HepG2 (cell line): Measurements from ENCODE around the gene CATSPERD. TPM values are rescaled to one million over a fixed set of nuclear protein-coding genes. Genes with fewer than 3 reads are reported as not detected.

Experiments
- ATM ChIP-seq: fragments of 450-650 bp; IDR thresholded peaks from 2 replicates; pipeline ENCODE4 v1.7.1; 2017; ENCODE audit warnings: mild to moderate bottlenecking, borderline replicate concordance
- CHD4 ChIP-seq: fragments of 200-600 bp; sonication (generic); IDR thresholded peaks from 2 replicates; pipeline ENCODE4 v1.7.0; 2017; ENCODE audit warnings: mild to moderate bottlenecking, low read length, borderline replicate concordance
- ERF ChIP-seq: IDR thresholded peaks from 2 replicates; pipeline ENCODE4 v1.6.1; 2018; ENCODE audit warnings: missing biosample characterization, missing genetic modification reagents
- FOXM1 ChIP-seq: sonication (generic); formaldehyde crosslinking; IDR thresholded peaks from 2 replicates; pipeline ENCODE4 v1.5.0; 2020; ENCODE audit warnings: missing genetic modification reagents
- HCFC1 ChIP-seq: fragments of 150-350 bp; IDR thresholded peaks from 2 replicates; pipeline ENCODE4 v1.6.1; 2014; ENCODE audit warnings: low read depth, low read length
- HOXA7 ChIP-seq: sonication (generic); formaldehyde crosslinking; IDR thresholded peaks from 2 replicates; pipeline ENCODE4 v1.8.1; 2022; ENCODE audit warnings: mild to moderate bottlenecking, missing genetic modification reagents, moderate library complexity
- MEIS1 ChIP-seq: sonication (generic); formaldehyde crosslinking; IDR thresholded peaks from 2 replicates; pipeline ENCODE4 v1.9.0; 2021; ENCODE audit warnings: mild to moderate bottlenecking, missing genetic modification reagents, moderate library complexity, borderline replicate concordance
- NCOA2 ChIP-seq: sonication (generic); formaldehyde crosslinking; IDR thresholded peaks from 2 replicates; pipeline ENCODE4 v1.8.0; 2022; ENCODE audit warnings: inconsistent platforms
- PTBP1 ChIP-seq: fragments of 200-400 bp; formaldehyde crosslinking; IDR thresholded peaks from 2 replicates; pipeline ENCODE4 v1.6.1; 2018; ENCODE audit warnings: low read length, low read depth; ENCODE audit not compliant: poor library complexity, severe bottlenecking
- TEAD3 ChIP-seq: optimal IDR thresholded peaks from 2 replicates; pipeline ENCODE3; 2016; ENCODE audit warnings: borderline replicate concordance
- U2AF1 ChIP-seq: fragments of 200-400 bp; formaldehyde crosslinking; optimal IDR thresholded peaks from 2 replicates; pipeline ENCODE3; 2017; ENCODE audit warnings: mild to moderate bottlenecking, low read depth, low read length
- YEATS2 ChIP-seq: sonication (generic); formaldehyde crosslinking; IDR thresholded peaks from 2 replicates; pipeline ENCODE4 v1.4.0; 2020; ENCODE audit warnings: missing genetic modification reagents, borderline replicate concordance
- ZKSCAN5 ChIP-seq: sonication (generic); formaldehyde crosslinking; IDR thresholded peaks from 2 replicates; pipeline ENCODE4 v1.5.1; 2020; ENCODE audit warnings: mild to moderate bottlenecking, missing genetic modification reagents
- ZNF232 ChIP-seq: sonication (generic); formaldehyde crosslinking; IDR thresholded peaks from 2 replicates; pipeline ENCODE4 v1.4.0; 2020; ENCODE audit warnings: missing genetic modification reagents, borderline replicate concordance
- ZNF274 ChIP-seq: sonication (generic); formaldehyde crosslinking; IDR thresholded peaks from 2 replicates; pipeline ENCODE4 v1.5.1; 2020; ENCODE audit warnings: mild to moderate bottlenecking, missing genetic modification reagents
- ZNF672 ChIP-seq: sonication (generic); formaldehyde crosslinking; IDR thresholded peaks from 2 replicates; pipeline ENCODE4 v1.8.1; 2022; ENCODE audit warnings: missing genetic modification reagents
- ZNF790 ChIP-seq: sonication (generic); formaldehyde crosslinking; IDR thresholded peaks from 2 replicates; pipeline ENCODE4 v1.8.0; 2022; ENCODE audit warnings: missing genetic modification reagents, mild to moderate bottlenecking, borderline replicate concordance
- polyA plus RNA-seq, 8 experiments: library from polyadenylated mRNA; depleted of rRNA in 3 of 8; stranded (reverse) in 7 of 8; unstranded in 1 of 8; fragments of >200 nt; fragmentation: Illumina TruSeq in 4 of 8; extraction: Trizol in 4 of 8; gene quantifications; 2 replicates each; pipeline versions ENCODE4 v1.2.1 to v1.2.3, GENCODE V29; 2011 to 2016; ENCODE audit warnings: low read depth in 4 of 8, missing spikeins in 1 of 8, mixed read lengths in 1 of 8; ENCODE audit not compliant: insufficient read depth in 1 of 8
- total RNA-seq, 5 experiments: library from RNA; depleted of rRNA; stranded (reverse); fragments of >200 nt; fragmentation: Illumina TruSeq; extraction: Trizol; gene quantifications; 2 replicates each; pipeline ENCODE4 v1.2.3, GENCODE V29; 2016; ENCODE audit warnings: low read depth in 1 of 5
- TF ChIP-seq, protein P1 (sequence below): sonication (generic); formaldehyde crosslinking; IDR thresholded peaks from 2 replicates; pipeline ENCODE4 v1.4.0; 2020; ENCODE audit warnings: mild to moderate bottlenecking, low read depth, missing genetic modification reagents
- TF ChIP-seq, protein P2 (sequence below): IDR thresholded peaks from 2 replicates; pipeline ENCODE4 v1.6.1; 2016; ENCODE audit warnings: low read depth
- TF ChIP-seq, protein P3 (sequence below): IDR thresholded peaks from 2 replicates; pipeline ENCODE4 v1.6.1; 2012; ENCODE audit warnings: low read depth, low read length, improper control_type of control experiment
- TF ChIP-seq, protein P4 (sequence below): sonication (generic); formaldehyde crosslinking; IDR thresholded peaks from 2 replicates; pipeline ENCODE4 v1.8.1; 2022; ENCODE audit warnings: mild to moderate bottlenecking, missing genetic modification reagents
- TF ChIP-seq, protein P5 (sequence below): IDR thresholded peaks from 2 replicates; pipeline ENCODE4 v1.6.1; 2016; ENCODE audit warnings: missing biosample characterization, missing genetic modification reagents, low read depth

The CATSPERD gene
- total and polyA plus RNA-seq, 2 of the 13 experiments (the other 11 are each of a cell fraction or from before 2014, with no cell fraction given): 0.04 TPM; not detected in 1

DNA sequence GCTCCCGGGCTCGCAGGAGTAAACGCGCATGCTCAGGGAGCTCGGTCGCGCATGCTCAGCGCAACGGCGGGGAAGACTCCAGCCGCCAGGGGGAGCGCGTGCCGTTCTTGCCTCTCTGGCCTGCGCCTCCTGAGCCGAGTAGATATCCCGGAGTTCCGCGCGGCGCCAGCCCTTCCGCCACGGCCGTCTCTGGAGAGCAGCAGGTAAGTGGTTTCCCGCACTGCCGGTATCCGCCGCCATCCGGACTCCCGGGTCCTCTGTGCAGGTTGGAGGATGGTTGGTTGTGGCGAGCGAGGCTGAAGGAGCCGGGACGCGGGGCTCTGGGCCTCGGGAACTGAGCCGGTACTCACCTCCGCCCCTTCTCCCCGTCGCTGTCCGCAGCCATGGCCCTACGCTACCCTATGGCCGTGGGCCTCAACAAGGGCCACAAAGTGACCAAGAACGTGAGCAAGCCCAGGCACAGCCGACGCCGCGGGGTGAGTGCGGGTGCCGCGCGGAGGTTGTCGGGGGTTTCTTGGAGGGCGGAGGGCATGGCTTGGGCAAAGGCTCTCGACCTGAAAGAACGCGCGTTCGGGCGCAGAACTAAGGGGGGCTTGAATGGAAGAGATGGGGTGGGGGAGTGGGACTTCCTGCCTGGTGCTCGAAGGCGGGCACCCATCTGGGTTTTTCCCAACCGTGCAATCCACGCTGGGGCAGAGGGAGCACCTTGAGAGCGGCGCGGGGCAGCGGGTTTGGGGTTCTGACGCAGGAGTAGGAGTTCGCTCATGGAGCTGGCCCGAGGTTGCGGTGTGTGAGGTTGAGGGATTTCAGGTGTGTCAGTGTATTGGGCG is 30.1 kb upstream of the CATSPERD start, which contains the start of gene RPL36 (continued):
- TF ChIP-seq, protein P1, sequence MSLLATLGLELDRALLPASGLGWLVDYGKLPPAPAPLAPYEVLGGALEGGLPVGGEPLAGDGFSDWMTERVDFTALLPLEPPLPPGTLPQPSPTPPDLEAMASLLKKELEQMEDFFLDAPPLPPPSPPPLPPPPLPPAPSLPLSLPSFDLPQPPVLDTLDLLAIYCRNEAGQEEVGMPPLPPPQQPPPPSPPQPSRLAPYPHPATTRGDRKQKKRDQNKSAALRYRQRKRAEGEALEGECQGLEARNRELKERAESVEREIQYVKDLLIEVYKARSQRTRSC: no peak
- TF ChIP-seq, protein P2, sequence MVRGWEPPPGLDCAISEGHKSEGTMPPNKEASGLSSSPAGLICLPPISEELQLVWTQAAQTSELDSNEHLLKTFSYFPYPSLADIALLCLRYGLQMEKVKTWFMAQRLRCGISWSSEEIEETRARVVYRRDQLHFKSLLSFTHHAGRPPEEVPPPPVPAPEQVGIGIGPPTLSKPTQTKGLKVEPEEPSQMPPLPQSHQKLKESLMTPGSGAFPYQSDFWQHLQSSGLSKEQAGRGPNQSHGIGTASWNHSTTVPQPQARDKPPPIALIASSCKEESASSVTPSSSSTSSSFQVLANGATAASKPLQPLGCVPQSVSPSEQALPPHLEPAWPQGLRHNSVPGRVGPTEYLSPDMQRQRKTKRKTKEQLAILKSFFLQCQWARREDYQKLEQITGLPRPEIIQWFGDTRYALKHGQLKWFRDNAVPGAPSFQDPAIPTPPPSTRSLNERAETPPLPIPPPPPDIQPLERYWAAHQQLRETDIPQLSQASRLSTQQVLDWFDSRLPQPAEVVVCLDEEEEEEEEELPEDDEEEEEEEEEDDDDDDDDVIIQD (CRISPR knock-in tag): no peak
- TF ChIP-seq ZKSCAN5 (CRISPR knock-in tag) (peak; percentile 15; the same call in 1 of the 2 replicates), ATM (no peak), TEAD3 (CRISPR knock-in tag) (peak; percentile 72), U2AF1 (peak; percentile 85), ZNF672 (CRISPR knock-in tag) (no peak), CHD4 (no peak), YEATS2 (CRISPR knock-in tag) (peak; percentile 100), NCOA2 (peak; percentile 63; the same call in 1 of the 2 replicates), HCFC1 (peak; percentile 56; the same call in 1 of the 2 replicates), ERF (CRISPR knock-in tag) (peak; percentile 94), ZNF232 (peak; percentile 82), FOXM1 (CRISPR knock-in tag) (no peak), ZNF274 (CRISPR knock-in tag) (peak; percentile 84), MEIS1 (peak; percentile 76; the same call in 1 of the 2 replicates), HOXA7 (CRISPR knock-in tag) (no peak), PTBP1 (peak; percentile 51), ZNF790 (peak; percentile 98; the same call in 1 of the 2 replicates)
- TF ChIP-seq, protein P3, sequence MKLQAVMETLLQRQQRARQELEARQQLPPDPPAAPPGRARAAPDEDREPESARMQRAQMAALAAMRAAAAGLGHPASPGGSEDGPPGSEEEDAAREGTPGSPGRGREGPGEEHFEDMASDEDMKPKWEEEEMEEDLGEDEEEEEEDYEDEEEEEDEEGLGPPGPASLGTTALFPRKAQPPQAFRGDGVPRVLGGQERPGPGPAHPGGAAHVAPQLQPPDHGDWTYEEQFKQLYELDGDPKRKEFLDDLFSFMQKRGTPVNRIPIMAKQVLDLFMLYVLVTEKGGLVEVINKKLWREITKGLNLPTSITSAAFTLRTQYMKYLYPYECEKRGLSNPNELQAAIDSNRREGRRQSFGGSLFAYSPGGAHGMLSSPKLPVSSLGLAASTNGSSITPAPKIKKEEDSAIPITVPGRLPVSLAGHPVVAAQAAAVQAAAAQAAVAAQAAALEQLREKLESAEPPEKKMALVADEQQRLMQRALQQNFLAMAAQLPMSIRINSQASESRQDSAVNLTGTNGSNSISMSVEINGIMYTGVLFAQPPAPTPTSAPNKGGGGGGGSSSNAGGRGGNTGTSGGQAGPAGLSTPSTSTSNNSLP: no peak
- TF ChIP-seq, protein P4, sequence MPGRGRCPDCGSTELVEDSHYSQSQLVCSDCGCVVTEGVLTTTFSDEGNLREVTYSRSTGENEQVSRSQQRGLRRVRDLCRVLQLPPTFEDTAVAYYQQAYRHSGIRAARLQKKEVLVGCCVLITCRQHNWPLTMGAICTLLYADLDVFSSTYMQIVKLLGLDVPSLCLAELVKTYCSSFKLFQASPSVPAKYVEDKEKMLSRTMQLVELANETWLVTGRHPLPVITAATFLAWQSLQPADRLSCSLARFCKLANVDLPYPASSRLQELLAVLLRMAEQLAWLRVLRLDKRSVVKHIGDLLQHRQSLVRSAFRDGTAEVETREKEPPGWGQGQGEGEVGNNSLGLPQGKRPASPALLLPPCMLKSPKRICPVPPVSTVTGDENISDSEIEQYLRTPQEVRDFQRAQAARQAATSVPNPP (CRISPR knock-in tag): no peak
- TF ChIP-seq, protein P5, sequence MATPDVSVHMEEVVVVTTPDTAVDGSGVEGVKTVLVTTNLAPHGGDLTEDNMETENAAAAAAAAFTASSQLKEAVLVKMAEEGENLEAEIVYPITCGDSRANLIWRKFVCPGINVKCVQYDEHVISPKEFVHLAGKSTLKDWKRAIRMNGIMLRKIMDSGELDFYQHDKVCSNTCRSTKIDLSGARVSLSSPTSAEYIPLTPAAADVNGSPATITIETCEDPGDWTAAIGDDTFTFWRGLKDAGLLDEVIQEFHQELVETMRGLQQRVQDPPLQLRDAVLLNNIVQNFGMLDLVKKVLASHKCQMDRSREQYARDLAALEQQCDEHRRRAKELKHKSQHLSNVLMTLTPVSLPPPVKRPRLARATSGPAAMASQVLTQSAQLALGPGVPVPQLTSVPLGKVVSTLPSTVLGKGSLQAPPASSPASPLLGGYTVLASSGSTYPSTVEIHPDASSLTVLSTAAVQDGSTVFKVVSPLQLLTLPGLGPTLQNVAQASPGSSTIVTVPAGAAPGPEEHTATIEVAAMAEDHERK (CRISPR knock-in tag): no peak
